Measurements from ENCODE around the gene COG7.

DNA sequence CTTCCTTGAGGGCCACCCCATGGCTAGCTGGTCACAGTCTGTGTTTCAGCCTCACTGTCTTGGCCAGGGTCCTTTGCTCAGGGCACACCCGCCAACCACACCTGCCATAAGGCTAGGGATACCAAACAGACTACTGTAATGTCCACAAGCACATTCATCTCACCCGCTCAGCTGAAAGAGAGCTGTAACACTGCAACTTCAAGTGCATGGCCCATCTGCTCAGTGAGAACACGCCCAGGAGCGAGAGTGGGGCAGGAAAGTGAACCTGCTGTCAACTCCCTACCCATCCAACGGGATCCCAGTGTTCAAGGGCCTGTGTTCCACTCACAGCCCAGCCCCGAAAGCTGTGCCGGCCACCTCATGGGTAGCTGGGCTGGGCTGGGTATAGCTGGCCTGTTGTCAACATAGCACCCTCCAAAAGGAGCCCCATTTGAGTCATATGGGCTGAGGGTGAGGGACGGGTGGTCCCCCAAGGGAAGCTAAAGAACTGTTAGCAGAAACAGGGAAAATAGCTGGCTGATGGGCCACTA is 95.2 kb downstream of the COG7 start:
- TF ChIP-seq, protein P1, sequence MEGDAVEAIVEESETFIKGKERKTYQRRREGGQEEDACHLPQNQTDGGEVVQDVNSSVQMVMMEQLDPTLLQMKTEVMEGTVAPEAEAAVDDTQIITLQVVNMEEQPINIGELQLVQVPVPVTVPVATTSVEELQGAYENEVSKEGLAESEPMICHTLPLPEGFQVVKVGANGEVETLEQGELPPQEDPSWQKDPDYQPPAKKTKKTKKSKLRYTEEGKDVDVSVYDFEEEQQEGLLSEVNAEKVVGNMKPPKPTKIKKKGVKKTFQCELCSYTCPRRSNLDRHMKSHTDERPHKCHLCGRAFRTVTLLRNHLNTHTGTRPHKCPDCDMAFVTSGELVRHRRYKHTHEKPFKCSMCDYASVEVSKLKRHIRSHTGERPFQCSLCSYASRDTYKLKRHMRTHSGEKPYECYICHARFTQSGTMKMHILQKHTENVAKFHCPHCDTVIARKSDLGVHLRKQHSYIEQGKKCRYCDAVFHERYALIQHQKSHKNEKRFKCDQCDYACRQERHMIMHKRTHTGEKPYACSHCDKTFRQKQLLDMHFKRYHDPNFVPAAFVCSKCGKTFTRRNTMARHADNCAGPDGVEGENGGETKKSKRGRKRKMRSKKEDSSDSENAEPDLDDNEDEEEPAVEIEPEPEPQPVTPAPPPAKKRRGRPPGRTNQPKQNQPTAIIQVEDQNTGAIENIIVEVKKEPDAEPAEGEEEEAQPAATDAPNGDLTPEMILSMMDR (IDR thresholded peaks at IDR 0.05; ENCODE audit: low read depth, low read length, poor library complexity, severe bottlenecking): no peak
- no peak for TF ChIP-seq EZH2phosphoT487 (IDR thresholded peaks at IDR 0.05; ENCODE audit: borderline replicate concordance, low read length)

Data from DOHH2 (cell line).